HG02938 (cell line): ENCODE measurements around the gene F11.
"Not testable (repeated sequence)": the region's sequence is repeated elsewhere in the genome, so short reads cannot be mapped to it uniquely, and the experiment has no call there.

ENCODE experiments used
- ATAC-seq: cut with Tn5 transposase; IDR thresholded peaks from one replicate; pipeline ENCODE4 v1.9.1; 2021; ENCODE audit warnings: mild to moderate bottlenecking, moderate library complexity; ENCODE audit not compliant: unreplicated experiment

F11 gene

DNA sequence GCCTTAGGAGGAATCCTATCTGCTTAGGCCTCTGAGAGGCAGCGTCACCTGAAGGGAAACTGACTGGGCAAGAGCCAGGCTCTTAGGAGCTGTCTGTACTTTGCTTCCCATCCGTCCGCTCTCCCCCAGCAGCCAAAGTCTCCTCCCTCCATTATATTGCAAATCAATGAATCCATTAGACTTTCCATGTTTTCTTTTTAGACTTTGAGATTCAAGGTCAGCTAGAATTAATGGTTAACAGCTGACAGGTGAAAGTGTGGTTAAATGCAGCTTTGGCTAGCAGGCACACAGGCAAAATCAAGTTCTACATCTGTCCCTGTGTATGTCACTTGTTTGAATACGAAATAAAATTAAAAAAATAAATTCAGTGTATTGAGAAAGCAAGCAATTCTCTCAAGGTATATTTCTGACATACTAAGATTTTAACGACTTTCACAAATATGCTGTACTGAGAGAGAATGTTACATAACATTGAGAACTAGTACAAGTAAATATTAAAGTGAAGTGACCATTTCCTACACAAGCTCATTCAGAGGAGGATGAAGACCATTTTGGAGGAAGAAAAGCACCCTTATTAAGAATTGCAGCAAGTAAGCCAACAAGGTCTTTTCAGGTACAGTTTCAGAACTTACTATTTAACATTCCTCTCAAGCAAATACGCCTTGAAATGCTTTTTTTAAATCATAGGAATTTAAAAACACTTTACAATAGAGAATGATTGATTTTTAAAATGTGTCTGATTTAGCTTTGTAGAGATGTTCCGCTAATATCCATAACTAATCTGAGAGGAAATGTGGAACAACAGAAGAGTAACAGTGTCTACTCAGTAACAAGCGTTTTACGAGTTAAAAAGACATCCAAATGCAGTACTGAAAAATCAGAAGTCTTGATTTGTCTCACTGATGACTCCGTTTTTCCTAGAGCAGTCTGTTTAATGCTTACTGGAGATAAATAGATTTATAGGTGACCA lies at the start of gene F11:
Gene F11, plus strand, starts transcription at position 507 of the 970 bp plus-strand sequence. CDS start 948 bp downstream, outside the sequence.
- no peak for ATAC-seq

DNA sequence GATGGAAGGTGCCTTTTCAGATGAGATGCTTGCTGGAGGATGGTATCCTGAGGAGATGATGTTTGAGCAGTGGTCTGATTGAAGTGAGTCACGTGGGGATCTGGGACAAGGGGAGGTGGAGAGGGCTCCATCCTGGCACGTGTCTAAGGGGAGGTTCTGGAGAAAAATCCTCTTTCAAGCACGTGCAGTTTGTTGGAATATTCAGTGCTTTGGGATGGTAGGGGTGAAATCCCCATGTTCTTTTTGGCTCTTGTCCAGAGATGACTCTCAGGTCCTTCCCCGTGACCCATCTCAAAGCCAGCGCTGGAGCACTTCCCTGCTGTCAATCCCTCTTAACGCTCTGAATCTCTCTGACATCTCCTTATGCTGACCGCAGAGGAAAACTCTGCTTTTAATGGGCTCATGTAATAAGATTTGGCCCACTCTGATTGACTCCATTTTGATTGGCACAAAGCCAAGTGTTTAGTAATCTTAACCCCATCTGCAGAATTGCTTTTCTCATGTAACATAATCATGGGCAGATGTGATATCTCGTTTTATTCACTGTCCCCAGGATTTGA lies 49.4 kb upstream of the F11 start:
- ATAC-seq, result no peak

DNA sequence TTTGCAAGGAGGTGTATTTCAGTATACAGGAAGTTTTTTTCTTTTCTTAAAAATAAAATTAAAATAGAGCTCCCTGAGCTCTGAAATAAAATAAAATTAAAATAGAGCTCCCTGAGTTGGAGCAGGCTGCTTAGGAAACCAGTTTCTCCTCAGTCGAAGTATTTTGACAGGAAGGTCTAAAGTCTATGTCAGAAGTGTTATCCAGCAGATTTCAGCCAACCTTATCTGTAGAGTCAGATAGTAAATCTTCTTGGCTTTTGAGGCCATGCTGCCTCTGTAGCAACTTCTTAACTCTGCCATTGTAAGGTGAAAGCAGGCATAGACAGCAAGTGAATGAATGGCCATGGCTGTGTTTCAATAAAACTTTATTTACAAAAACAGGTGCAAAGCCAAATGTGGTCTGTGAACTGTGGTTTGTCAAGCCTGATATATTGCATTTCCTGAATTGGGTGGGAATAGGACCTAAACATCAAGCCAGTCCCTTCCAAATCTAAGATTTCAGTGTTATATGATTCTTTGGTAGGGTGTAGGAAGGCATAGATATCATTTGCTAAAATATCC lies 48.2 kb upstream of the F11 start:
- ATAC-seq, result no peak

DNA sequence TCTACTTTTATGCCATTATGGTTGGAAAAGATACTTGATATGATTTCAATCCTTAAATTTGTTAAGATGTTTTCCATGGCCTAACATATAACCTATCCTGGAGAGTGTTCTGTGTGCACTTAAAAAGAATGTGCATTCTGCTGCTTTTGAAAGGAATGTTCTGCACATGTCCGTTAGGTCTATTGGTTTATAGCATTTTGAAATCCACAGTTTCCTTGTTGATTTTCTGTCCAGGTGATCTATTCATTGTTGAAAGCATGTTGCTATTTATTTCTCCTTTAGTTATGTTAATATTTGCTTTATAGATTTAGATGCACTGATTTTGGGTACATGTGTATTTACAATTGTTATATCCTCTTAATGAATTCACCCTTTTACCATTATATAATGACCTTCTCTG lies 44.4 kb upstream of the F11 start:
- ATAC-seq, result no peak

DNA sequence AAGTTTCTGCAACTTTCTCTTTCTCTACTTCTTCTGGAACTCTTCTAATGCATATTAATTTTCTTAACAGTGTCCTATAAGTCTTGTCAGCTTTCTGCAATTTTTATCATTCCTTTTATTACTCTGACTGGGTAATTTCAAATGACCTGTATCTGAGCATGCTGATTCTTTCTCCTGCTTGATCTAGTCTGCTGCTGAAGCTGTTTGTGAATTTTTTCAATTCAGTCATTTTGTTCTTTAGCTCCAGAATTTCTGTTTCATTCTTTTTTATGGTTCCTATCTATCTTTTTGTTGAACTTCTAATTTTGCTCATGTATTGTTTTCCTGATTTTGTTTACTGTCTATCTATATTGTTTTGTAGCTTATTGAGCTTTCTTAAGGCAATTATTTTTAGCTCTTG lies 40.1 kb upstream of the F11 start:
- ATAC-seq, result no peak

DNA sequence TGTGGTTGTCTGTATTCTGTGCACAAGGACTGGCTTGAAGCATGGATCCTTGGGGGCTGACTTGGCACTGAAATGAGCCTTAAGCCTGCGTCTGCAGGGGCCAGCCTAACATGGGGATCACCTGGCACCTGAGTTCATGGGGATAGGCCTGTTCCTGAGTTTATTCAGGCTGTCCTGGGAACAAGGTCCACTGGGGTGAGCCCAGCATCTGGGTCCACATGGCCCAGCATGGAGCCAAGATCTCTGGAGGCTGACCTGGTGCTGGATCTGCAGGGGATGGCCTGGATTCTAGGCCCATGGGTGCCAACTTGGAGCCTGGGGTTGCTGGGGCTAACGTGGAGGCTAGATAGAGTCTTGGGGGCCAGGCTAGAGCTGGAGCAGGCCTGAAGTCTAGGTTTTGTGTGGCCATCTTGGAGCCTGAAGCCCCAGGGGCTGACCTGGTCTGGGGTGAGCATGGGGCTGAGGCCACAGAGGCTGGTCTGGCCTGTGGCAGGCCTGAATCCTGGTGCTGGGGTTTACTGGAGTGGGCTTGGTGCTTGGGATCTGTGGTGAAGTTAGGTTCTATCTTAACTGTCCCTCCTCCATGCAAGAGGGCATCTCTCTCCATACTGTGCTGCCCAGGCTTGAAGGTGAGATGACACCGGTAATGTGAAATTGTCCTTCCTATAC lies 39.3 kb upstream of the F11 start:
- ATAC-seq, result no peak

DNA sequence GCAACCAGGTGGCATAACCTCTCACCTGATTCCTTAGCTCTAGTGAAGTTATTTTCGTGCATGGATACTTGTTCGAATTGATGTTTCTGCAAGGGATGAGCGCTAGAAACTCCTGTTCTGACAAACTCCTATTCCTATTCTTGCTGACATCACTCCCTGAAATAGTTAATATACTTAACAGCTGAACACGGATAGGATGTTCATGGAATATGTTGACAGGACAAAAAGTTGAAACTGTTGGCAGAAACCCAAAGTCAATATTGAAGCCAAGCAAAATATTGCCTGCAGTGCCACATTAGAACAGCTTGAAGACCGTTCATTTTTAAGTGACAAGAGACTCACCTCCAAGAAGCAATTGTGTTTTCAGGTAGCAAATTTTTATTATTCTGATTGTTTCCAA lies 38.8 kb upstream of the F11 start, which contains the start of gene KLKB1:
Gene KLKB1, plus strand, starts transcription at position 287 of the 400 bp plus-strand sequence. CDS start 689 bp downstream, outside the sequence.
- ATAC-seq, result no peak

DNA sequence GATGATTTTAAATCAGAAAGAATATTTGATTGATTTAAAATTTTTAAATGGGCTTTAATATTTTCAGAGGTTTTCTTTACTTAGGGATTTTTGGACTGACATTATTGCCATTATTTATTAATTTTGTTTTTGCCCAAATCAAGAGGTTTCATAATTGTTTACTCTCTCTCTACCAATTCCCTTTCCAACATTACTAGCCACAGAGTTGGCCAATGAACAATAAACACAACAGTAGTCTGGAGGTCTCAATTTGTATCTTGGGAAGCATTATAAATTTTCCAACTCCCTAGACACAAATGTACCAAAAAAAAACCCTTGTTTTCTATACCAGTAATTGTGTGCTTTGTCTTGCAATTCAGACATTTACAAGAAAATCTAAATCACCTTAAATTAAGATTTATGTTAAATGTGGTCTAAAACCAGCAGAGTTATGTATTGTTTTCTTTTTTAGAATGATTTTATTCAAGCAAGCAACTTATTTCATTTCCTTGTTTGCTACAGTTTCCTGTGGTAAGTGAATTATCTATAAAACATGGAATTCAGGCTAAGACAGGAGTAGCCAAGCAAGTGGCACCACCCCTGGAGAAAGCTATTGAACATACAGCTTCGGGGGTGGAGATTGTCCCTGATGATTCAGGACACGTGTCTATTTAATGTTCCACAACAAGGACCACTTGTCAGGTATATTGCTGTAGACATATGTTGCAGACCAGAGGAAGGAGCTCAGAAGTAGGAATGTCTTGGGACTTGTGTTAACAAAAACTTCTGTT lies 38.1 kb upstream of the F11 start:
- no peak for ATAC-seq

DNA sequence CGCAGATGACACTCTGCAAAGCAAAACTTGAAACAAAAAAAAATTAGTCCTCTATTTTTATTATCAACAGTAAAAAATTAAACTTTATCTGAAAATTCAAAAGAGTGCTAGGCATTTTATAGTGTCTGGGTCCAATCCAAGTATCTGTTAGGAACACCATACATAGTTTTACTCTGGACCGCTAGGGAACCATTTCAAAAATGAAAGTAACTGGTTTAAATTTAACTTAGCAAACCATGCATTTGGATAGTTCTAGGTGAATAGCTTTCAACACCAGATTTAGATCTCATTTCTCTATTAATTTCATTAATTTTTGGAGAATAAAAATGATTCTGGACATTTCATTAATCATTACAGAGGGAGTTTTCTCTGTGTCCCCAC lies 37.5 kb upstream of the F11 start:
- no peak for ATAC-seq

DNA sequence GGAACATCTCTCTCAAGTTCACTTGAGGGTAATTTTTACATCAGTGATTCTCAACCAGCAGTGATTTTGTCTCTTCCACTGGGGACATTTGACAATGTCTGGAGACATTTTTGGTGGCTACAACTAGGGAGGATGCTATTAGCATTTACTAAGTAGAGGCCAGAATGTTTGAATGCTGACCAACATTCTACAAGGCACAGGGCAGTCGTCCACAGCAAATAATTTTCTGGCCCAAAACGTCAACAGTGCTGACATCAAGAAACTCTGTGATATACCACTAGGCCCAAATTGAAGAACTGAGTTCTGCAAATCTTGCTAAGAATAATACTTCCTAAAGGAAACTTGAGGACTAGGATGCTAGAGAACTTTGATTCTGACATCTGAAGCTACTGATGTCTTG lies 31.6 kb upstream of the F11 start:
- ATAC-seq, result no peak

DNA sequence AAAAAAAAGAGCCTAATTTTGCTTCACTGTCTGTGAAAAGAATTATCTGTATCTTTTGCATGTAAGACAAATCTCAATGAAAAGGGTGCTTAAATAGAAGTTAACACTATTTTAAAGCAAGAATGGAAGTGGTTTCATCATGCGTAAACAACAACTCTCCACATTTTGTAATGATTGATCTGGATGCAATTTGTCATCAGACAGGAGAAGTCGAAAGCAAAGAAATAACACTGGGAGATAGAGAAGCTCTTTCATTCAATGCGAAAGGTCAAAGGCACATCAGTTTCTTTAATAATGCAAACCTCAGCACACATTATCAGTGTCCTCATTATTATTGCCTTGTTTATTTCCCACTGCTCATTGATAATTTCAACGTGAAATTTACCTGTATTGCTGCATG lies 29.9 kb upstream of the F11 start:
- ATAC-seq, result no peak

DNA sequence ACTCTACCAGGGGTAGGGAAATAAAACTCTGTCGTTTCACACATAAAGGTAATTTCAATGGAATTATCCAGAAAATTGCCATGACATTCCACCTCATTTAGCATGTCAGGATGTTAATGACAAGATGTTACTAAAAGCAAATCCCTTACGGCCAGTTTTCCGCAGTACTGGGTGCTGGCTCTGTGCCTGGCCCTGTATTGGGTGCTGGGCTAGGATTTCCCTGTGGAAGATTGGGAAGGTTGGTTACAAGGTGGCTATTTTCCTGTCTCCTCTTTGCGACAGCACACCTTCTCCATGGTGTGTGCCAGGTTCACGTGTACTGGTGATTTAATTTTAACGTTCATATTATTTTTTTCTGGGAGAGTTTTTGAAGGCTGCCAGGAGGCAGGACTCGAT lies 25.5 kb upstream of the F11 start:
- no peak for ATAC-seq

DNA sequence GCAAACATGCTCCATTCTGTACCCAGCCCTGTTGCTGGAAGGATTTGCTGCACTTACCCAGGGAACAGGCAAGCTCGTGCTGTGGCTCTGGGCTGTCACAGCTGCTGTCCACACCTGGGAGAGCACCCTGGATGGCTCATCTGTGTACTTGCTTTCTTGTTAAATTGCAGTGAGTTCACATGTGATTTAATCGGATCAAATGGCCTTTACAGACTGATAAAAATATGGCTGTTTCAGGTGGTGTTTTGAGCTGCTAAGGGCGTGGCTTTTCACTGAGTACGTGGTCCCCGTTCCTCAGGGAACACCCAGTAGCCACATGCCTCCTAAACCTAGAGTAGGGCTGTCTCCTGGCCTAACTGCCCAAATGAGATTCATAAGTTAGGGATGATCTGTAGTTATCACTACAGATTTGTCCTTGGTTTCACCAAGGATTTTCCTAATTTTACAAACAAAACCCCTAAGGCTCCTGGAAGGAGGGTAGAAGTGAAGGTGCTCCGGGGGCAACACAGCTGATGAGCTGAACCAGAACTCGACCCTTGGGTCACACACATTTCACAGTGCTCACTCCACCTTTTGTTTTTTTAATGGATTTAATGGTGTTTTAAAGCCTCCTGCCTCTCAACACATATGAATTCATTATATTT lies 25.0 kb upstream of the F11 start:
- no peak for ATAC-seq

DNA sequence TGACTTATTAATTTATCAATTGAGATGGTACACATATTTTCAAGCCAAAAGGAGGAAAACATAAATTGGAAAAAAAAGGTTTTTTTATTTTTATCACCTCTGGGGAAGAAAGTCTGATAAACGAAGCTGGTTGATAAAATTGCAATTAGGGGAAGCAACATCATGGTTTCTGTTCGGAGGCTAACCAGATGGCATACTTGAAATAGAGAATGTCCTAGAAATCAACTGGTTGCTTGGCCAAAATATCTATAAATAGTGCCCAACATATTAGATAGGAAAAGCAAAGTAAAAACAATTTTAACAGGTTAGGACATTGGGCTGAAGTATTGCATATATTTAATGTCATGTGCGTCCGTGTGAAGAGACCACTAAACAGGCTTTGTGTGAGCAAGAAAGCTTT lies 24.4 kb upstream of the F11 start:
- no peak for ATAC-seq

DNA sequence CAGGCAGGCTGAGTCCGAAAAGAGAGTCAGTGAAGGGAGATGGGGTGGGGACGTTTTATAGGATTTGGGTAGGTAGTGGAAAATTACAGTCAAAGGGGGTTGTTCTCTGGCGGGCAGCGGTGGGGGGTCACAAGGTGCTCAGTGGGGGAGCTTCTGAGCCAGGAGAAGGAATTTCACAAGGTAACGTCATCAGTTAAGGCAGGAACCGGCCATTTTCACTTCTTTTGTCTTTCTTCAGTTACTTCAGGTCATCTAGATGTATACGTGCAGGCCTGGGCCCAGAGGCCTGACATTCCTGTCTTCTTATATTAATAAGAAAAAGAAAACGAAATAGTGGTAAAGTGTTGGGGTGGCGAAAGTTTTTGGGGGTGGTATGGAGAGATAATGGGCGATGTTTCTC lies 24.0 kb upstream of the F11 start:
- ATAC-seq, result not testable (repeated sequence)

DNA sequence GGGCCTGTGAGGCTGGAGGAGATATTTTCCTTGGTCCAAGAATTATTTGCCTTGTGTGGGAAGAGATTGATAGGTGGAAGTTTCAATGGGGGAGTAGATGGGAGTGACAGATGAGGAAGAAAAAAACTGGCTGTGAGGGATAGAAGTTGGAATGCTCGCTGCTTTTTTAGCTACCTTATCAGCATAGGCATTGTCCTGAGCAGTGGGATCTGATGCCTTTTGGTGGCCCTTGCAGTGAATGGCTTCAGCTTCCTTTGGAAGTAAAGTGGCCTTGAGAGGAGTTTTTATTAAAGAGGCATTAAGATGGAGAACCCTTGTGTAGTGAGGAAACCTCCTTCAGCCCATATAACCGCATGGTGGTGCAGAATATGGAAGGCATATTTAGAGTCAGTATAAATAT lies 22.7 kb upstream of the F11 start:
- no peak for ATAC-seq

DNA sequence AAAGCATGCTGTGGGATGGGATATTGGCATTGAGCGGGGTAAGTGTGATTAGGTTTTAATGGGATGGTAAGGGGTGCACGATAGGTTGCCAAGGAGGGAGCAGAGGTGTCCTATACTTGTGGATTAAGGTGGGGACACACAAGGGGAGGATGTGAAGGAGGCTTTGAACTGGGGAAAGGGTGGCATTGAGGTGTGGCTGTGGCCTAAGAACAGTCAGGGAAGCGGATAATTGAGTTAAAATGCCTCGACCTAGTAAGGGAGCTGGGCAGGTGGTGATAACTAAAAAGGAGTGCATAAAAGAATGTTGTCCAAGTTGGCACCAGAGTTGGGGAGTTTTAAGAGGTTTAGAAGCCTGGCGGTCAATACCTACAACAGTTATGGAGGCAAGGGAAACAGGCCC lies 21.2 kb upstream of the F11 start:
- no peak for ATAC-seq

DNA sequence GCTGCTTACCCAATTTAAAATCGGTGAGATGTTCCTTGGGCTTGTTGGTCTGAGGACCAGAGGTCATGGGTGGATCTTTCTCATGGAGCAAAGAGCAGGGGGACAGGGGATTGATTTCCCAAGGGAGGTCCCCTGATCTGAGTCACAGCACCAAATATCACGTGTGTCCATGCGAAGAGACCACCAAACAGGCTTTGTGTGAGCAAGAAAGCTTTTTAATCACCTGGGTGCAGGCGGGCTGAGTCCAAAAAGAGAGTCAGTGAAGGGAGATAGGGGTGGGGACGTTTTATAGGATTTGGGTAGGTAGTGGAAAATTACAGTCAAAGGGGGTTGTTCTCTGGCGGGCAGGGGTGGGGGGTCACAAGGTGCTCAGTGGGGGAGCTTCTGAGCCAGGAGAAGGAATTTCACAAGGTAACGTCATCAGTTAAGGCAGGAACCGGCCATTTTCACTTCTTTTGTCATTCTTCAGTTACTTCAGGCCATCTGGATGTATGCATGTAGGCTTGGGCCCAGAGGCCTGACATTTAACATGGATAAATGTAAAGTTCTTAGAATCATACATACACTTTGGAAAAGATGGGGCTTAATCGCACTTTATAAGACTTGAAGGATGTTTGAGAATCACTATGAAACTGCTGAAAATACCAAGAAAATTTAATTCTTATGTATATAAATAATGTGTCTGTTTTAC lies 18.8 kb upstream of the F11 start:
- not testable (repeated sequence) for ATAC-seq

DNA sequence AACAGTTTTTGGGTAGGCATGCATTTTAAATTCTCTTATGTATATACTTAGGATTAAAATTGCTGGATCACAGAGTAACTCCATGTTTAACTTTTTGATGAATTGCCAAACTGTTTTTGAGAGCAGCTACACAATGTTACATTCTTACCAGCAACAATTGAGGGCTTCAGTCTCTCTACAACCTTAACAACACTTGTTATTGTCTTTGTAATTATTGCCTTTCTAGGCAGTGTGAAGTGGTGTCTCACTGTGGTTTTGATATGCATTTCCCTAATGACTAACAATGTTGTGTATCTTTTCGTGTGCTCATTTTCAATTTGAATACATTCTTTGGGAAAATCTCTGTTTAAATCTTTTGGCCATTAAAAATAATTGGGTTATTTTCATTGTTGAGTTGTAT lies 17.3 kb upstream of the F11 start:
- ATAC-seq, result no peak
